ENCODE data around the gene GFRAL.

DNA sequence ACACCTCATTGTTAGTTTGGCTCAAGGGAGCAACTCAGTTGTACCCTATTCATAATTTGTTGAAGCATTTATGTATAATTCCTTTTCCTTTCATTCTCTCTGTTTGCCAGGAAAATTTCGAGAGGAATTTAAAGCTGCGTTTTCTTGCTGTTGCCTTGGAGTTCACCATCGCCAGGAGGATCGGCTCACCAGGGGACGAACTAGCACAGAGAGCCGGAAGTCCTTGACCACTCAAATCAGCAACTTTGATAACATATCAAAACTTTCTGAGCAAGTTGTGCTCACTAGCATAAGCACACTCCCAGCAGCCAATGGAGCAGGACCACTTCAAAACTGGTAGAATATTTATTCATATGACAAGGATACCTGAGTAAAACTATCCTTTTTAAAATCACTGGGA is 45.2 kb upstream of the GFRAL start:
- TF ChIP-seq, protein P1, sequence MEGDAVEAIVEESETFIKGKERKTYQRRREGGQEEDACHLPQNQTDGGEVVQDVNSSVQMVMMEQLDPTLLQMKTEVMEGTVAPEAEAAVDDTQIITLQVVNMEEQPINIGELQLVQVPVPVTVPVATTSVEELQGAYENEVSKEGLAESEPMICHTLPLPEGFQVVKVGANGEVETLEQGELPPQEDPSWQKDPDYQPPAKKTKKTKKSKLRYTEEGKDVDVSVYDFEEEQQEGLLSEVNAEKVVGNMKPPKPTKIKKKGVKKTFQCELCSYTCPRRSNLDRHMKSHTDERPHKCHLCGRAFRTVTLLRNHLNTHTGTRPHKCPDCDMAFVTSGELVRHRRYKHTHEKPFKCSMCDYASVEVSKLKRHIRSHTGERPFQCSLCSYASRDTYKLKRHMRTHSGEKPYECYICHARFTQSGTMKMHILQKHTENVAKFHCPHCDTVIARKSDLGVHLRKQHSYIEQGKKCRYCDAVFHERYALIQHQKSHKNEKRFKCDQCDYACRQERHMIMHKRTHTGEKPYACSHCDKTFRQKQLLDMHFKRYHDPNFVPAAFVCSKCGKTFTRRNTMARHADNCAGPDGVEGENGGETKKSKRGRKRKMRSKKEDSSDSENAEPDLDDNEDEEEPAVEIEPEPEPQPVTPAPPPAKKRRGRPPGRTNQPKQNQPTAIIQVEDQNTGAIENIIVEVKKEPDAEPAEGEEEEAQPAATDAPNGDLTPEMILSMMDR (conservative IDR thresholded peaks at IDR 0.05 in 1 of 2, IDR thresholded peaks at IDR 0.05 in 1 of 2; ENCODE audit: extremely low read depth in 1 of 2, insufficient read depth in 1 of 2, low read depth in 1 of 2, low read length in 2 of 2), result no peak
- no peak for TF ChIP-seq EZH2 (IDR thresholded peaks at IDR 0.05; ENCODE audit: borderline replicate concordance, low read length)
